Fibroblast of pulmonary artery (primary cell): ENCODE data around the gene CPN2.

Source experiments
- DNase-seq: peaks from one replicate; pipeline ENCODE4 v3.0.0-alpha.2; 2010; ENCODE audit warnings: low read depth
- H3K4me3 ChIP-seq: replicated peaks from 2 replicates; pipeline ENCODE4 v1.5.1; 2011; ENCODE audit warnings: low read depth, mild to moderate bottlenecking, control low read depth, low read length, moderate library complexity
- CTCF ChIP-seq: IDR thresholded peaks from 2 replicates; pipeline ENCODE4 v1.5.1; 2011; ENCODE audit warnings: mild to moderate bottlenecking, control low read depth, low read length, inconsistent platforms; ENCODE audit errors: missing control alignments

The CPN2 gene

DNA sequence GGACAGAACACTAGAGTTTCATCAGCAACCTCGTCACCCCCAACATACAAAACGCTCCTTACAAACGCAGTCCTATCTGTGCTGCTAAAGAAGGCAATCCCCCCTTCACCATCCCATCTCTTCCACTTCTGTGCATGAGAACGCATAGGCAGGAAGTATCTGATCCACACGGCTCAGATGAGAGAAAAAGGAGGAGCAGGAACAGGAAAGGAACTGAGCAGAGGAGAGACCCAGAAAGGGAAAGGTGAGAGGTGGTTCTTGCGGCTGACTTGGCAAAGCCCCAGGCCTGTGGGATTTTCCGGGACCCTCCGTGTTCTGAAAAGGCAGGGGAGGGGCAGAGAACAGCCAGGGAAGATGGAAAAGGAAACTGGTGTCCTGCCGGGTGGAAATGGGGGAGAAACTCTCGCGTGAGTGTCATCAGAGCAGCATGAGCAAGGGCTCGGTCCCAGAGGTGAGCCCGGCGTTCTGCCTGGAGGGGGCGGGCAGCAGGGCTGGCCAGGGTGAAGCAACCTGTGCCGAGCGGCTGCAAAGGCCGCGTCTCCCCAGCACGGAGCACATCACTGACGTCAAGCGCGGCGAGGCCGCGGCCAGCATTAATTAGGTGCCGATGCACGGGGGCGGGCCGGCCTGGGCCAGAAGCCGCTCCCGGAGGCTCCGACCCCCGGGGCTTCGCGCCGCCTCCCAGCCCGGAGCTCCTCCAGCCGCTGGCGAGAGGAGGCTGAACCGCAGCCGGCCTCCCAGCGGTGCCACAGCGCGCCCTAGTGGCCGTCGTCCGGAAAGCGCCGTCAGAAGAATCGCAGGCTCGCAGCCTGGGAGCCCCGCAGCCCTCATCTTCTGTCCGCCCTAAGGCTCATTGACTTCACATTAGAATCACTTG is 35.8 kb downstream of the CPN2 start:
- peak; percentile 62 for TF ChIP-seq CTCF
- peak overlapping the region; percentile 47 for H3K4me3 ChIP-seq

DNA sequence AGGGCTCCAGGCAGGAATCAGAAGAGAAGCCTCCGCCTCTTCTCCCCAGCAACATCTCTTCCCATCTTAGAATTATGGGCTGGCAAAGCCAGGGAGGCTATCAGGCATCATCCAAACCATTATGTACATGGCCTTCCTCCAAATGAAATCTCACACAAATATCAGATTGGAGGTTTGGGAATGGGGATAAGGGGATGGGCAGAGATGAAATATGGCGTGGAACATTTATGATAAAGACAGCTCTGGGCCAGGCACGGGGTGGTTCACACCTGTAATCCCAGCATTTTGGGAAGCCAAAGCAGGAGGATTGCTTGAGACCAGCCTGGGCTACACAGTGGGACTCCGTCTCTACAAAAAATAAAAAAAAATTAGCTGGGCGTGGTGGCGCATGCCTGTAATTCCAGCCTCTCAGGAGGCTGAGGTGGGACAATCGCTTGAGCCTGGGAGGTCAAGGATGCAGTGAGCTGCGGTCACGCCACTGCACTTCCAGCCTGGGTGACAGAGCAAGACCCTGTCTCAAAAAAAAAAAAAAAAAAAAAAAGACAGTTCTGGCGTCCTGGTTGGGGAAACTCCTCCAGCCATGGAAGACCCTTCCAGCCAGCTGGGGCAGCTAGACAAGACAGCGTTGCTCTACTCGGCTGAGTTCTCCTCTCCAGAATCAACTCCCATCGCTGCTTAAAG is 36.6 kb downstream of the CPN2 start:
- DNase-seq = no peak
- no peak overlapping the region for H3K4me3 ChIP-seq
- TF ChIP-seq CTCF = no peak

More for the DNA sequence above, 35.8 kb downstream of the CPN2 start:
- peak; percentile 87 for DNase-seq

DNA sequence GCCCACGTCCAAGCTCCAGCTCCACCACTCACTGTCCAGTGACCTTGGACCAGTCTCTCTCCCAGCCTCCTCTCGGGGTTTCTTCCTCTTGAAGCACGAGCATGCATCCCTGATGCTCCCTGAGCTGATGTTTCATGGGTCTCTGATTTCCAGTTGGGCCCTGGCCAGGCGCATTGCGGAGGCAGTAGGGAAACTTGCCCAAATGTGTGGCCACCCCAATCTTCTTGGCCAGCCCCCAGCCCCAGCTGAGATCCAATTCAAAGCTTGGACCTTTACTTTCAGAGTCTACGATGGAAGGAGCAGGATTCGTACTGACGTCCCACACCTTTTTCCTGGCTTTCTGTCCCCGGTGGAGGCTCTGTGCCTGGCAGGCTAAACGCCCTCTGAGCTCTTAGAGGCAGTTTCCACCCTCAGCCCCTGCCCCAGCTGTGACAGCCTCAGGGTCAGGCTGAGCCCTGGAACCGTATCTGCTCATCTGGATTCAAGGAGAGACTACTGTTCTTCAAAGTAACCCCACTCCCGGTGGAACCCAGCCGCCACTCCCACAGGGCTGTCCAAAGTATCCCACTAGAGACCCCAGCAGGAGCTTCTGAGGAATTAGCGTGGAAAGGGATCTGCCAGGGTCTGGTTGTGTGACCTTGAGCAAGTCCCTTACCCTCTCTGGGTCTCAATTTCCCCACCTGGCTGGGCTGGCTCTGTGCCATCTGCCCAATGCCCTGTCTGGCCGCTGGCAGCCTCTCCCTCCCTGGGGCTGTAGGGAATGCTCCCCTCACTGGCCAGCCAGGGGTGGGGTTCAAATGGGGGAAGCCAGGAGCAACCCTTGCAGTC is 37.4 kb downstream of the CPN2 start:
- no peak overlapping the region for H3K4me3 ChIP-seq

GRCh38 chr3:194312743-194313281 is 38.3 kb downstream of the CPN2 start:
- no peak for TF ChIP-seq CTCF
- no peak overlapping the region for H3K4me3 ChIP-seq
- peak; percentile 75 for DNase-seq

More for the DNA sequence above, 37.4 kb downstream of the CPN2 start:
- DNase-seq = peak; percentile 52
- TF ChIP-seq CTCF = peak; percentile 9

DNA sequence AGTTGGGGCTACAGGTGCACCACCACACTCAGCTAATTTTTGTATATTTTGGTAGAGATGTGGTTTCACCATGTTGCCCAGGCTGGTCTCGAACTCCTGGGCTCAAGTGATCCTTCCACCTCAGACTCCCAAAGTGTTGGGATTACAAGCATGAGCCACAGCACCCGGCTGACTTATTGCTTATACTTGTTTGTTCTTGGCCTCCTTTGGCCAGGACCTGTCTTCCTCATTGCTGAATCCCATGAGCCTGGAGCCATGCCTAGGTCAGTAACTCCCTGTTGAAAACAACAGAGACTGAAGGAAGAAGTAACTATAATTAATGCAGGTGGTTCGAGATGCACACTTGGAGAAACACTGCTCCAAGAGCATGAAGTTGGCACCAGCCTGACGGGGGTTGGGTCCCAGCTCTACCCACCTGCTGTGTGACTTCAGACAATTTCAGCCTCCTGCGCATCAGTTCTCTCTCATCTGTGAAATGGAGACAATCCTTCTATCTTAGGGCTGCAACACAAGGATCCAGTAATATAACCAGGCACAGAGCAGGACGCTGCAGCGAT is 38.9 kb downstream of the CPN2 start:
- no peak overlapping the region for H3K4me3 ChIP-seq
- no peak for TF ChIP-seq CTCF
- DNase-seq = no peak

GRCh38 chr3:194311000-194311399 is 40.1 kb downstream of the CPN2 start:
- no peak for DNase-seq
- H3K4me3 ChIP-seq = no peak overlapping the region
- TF ChIP-seq CTCF = no peak
